OCI-LY1 (cell line): ENCODE data around the gene DUSP14.

ENCODE experiments used
- H2AFZ ChIP-seq: fragments of 200-600 bp; sonication (generic), shearing (Covaris generic); 2 replicates; pipeline ENCODE4 v1.6.0; 2014; ENCODE audit warnings: antibody characterized with exemption, mild to moderate bottlenecking, low read length
- H3F3A ChIP-seq: fragments of 200-600 bp; sonication (generic), shearing (Covaris generic); 2 replicates; pipeline ENCODE4 v1.6.0; 2014; ENCODE audit warnings: mild to moderate bottlenecking, antibody characterized with exemption, low read length, moderate library complexity; ENCODE audit not compliant: insufficient read depth
- H3K27ac ChIP-seq: fragments of 200-600 bp; sonication (generic); 2 replicates; pipeline ENCODE4 v1.5.1; 2014; ENCODE audit warnings: low read length, mixed run types, mild to moderate bottlenecking, low read depth; ENCODE audit not compliant: poor library complexity, severe bottlenecking
- H3K27me3 ChIP-seq: fragments of 200-600 bp; sonication (generic); 2 replicates; pipeline ENCODE4 v1.6.0; 2014; ENCODE audit warnings: antibody characterized with exemption, mild to moderate bottlenecking, low read length, moderate library complexity; ENCODE audit not compliant: insufficient read depth
- H3K36me3 ChIP-seq: fragments of 200-600 bp; sonication (generic); 2 replicates; pipeline ENCODE4 v1.6.1; 2014; ENCODE audit warnings: mild to moderate bottlenecking, antibody characterized with exemption, low read length, moderate library complexity, mixed read lengths; ENCODE audit not compliant: insufficient read depth
- H3K4me1 ChIP-seq: fragments of 200-600 bp; sonication (generic); 2 replicates; pipeline ENCODE4 v1.5.1; 2014; ENCODE audit warnings: mild to moderate bottlenecking, low read length, moderate library complexity; ENCODE audit not compliant: insufficient read depth, severe bottlenecking
- H3K4me2 ChIP-seq: fragments of 200-600 bp; sonication (generic), shearing (Covaris generic); 2 replicates; pipeline ENCODE4 v1.6.1; 2014; ENCODE audit warnings: low read length
- H3K4me3 ChIP-seq: fragments of 200-600 bp; sonication (generic); 2 replicates; pipeline ENCODE4 v1.5.1; 2014; ENCODE audit warnings: low read length, low read depth, mild to moderate bottlenecking, mixed read lengths; ENCODE audit not compliant: poor library complexity, severe bottlenecking
- H3K79me2 ChIP-seq: fragments of 200-600 bp; shearing (Covaris generic); 2 replicates; pipeline ENCODE4 v1.6.1; 2016; ENCODE audit warnings: mixed run types, low read length, mixed read lengths; ENCODE audit not compliant: insufficient read depth
- H3K9ac ChIP-seq: fragments of 200-600 bp; sonication (generic), shearing (Covaris generic); 2 replicates; pipeline ENCODE4 v1.6.1; 2014; ENCODE audit warnings: mild to moderate bottlenecking, low read length, mixed read lengths
- H3K9me2 ChIP-seq: fragments of 200-600 bp; sonication (generic), shearing (Covaris generic); 2 replicates; pipeline ENCODE4 v1.6.1; 2014; ENCODE audit warnings: low read depth, mild to moderate bottlenecking, low read length, mixed read lengths
- H3K9me3 ChIP-seq: fragments of 200-600 bp; shearing (Covaris generic); 2 replicates; pipeline ENCODE4 v1.6.1; 2014; ENCODE audit warnings: low read length, mixed read lengths
- H4K20me1 ChIP-seq: fragments of 200-600 bp; sonication (generic), shearing (Covaris generic); 2 replicates; pipeline ENCODE4 v1.6.0; 2016; ENCODE audit warnings: mild to moderate bottlenecking, low read length; ENCODE audit not compliant: insufficient read depth
- CTCF ChIP-seq: fragments of 200-600 bp; sonication (generic), shearing (Covaris generic); IDR thresholded peaks from 2 replicates; pipeline ENCODE4 v1.5.1; 2017; ENCODE audit warnings: mild to moderate bottlenecking, antibody characterized with exemption, low read length, moderate library complexity, mixed read lengths
- EZH2 ChIP-seq: fragments of 200-600 bp; sonication (generic), shearing (Covaris generic); IDR thresholded peaks from 2 replicates; pipeline ENCODE4 v1.8.0; 2017; ENCODE audit warnings: borderline replicate concordance, mixed run types, mild to moderate bottlenecking, antibody characterized with exemption, low read length, moderate library complexity, mixed read lengths

The DUSP14 gene

GRCh38 chr17:37512442-37513068 is 22.9 kb downstream of the DUSP14 start:
- Histone ChIP-seq H3K79me2 (no peaks in the 10 kb centered on the region), H4K20me1 (no peaks in the 10 kb centered on the region), H3K27me3 (no peaks in the 10 kb centered on the region), H3K36me3 (peaks cover 36% of the 10 kb centered on the region), H3K4me3 (no peak overlapping the region), H3F3A (no peaks in the 10 kb centered on the region), H2AFZ (no peak overlapping the region), H3K4me2 (no peak overlapping the region), H3K27ac (no peak overlapping the region), H3K9ac (no peak overlapping the region), H3K9me2 (no peaks in the 10 kb centered on the region), H3K9me3 (no peaks in the 10 kb centered on the region), H3K4me1 (peaks cover 10% of the 10 kb centered on the region)
- no peak for TF ChIP-seq CTCF
- no peak for TF ChIP-seq EZH2

DNA sequence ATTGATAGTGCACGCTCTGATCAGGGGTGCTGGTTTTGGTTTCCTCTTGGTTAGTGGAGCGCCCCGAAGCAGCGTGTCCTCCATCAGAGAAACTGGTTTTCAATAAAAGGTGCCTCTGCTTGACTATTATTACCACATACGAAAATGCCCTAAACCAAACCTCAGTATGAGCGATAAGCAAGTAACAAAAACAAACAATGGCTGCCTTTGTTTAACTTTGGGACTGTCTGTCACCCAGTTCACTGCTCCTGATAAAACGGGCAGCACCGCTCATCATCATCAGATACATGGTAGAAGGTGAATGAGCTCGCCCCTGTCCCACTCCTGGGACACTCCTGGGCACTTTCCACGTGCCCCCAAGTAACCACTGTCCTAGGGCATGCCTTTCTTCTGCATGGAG is 24.0 kb downstream of the DUSP14 start:
- H3K4me1 ChIP-seq: peaks cover 10% of the 10 kb centered on the region
- H3K36me3 ChIP-seq: peaks cover 47% of the 10 kb centered on the region
- H2AFZ ChIP-seq: no peak overlapping the region
- H3F3A ChIP-seq: no peaks in the 10 kb centered on the region
- no peaks in the 10 kb centered on the region for H3K27me3 ChIP-seq
- H3K9me3 ChIP-seq: no peaks in the 10 kb centered on the region
- H3K27ac ChIP-seq: no peak overlapping the region
- no peaks in the 10 kb centered on the region for H3K9me2 ChIP-seq
- no peak overlapping the region for H3K9ac ChIP-seq
- no peak overlapping the region for H3K4me3 ChIP-seq
- no peak overlapping the region for H3K4me2 ChIP-seq
- no peaks in the 10 kb centered on the region for H3K79me2 ChIP-seq
- no peaks in the 10 kb centered on the region for H4K20me1 ChIP-seq
- TF ChIP-seq EZH2 (no peak), CTCF (no peak)

DNA sequence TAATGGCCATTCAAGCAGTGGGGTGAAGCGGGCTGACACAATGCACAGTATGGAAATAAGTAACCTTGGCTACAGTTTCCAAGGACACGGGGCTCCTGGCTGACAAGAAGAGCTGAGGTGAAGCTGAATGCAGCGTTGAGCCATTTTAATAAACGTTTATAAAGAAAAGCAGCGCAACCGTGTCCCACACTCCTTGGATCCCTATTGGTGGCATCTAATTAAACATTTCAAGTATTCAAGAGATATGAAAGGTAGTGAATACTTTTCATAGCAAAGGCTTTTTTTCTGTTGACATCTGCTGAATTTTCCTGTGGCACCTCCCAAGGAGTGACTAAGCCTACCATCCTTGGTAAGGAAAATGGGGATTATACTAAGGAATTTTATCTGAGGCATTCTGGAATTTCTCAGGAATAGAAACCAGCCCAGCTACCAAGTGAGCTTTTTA is 26.5 kb downstream of the DUSP14 start:
- Histone ChIP-seq H3K79me2 (no peaks in the 10 kb centered on the region), H3K27me3 (no peaks in the 10 kb centered on the region), H3K9ac (no peak overlapping the region), H3K36me3 (peaks cover 67% of the 10 kb centered on the region), H3F3A (no peaks in the 10 kb centered on the region), H3K4me1 (no peaks in the 10 kb centered on the region), H3K27ac (no peak overlapping the region), H4K20me1 (no peaks in the 10 kb centered on the region), H3K9me2 (no peaks in the 10 kb centered on the region), H2AFZ (no peak overlapping the region), H3K4me2 (no peak overlapping the region), H3K9me3 (no peaks in the 10 kb centered on the region), H3K4me3 (no peak overlapping the region)
- no peak for TF ChIP-seq EZH2
- TF ChIP-seq CTCF: no peak
